Stimulated activated CD8-positive, alpha-beta memory T cell treated with anti-CD3 and anti-CD28 coated beads, Interleukin-15, amount 100 ng/mL, for 4 hours (primary cell): ENCODE results near the gene CHMP4B.

Experiments used
- DNase-seq, 2 donors: peaks; one replicate each; pipeline ENCODE4 v3.0.0-alpha.2; 2020; ENCODE audit warnings: low read depth in 2 of 2

CHMP4B gene

DNA sequence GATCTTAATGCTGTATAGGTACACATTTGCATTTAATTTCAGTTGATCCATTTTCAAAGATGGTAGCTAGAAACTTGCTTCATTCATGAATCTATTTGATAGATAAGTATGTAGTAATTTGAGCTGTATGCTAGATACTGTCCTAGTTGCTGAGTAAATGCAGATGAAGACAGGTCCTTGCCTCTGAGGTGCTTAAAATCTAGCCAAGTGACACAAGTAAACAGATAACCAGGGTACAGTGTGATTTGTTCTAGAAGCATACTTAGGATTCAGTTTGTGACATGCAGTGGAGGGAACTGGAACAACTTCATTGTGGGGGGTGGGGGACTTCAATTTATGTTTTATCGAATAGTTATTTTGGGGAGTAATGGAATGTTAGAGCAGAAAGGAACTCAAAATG lies 9.2 kb downstream of the CHMP4B start:
- no peak for DNase-seq

DNA sequence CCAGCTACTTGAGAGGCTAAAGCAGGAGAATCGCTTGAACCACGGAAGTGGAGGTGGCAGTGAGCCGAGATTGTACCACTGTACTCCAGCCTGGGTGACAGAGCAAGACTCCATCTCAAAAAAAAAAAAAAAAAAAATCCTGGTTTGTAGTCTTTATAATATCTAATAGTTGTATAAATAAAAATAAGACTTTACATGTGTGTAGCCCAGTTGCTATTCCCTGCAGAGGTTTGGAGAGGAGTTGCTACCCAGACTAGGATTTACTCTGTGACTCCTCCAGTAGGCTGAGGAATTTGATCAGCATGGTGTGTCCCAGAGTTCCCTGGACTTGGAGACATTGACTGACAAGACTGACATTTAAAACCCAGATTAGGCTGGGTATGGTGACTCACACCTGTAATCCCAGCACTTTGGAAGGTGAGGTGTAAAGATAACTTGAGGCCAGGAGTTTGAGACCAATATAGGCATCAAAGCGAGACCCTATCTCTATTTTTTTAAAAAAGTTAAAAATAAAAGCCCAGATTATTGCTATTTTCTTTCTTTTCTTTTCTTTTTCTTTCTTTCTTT lies 10.2 kb downstream of the CHMP4B start:
- DNase-seq, result no peak

DNA sequence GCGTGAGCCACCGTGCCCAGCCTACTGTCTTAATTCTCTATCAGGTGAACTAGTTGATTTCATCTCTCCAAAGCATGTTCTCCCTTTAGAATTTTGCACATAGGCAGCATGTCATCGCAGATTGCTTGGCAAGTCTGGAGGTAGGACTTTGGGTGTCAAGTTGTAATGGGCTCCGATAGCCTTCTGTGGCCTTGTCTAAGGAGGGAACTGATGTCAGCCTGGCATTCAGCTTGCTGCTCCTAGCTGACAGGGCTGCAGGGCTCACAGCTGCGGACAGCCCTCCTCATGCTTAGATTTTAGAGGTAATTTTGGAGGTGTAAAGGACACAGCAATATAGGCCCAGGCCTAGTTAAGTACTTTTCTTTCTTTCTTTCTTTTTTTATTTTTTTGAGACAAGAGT lies 11.3 kb downstream of the CHMP4B start:
- no peak for DNase-seq

DNA sequence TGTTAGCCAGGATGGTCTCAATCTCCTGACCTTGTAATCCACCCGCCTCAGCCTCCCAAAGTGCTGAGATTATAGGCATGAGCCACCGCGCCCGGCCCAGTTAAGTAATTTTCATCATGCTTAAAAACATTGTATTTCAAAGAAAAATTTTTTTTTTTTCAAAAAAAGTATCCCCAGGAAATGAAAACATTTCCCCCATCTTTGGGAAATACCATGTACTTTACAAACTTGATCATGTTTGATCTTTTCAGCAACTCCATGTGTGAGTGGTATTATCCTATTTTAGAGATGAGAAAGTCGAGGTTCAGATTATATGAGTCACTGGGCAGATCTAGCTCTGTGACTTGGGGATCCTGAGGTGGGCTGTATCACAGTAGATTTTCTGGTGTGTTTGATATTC lies 11.8 kb downstream of the CHMP4B start:
- no peak for DNase-seq

- no peak for DNase-seq
Measured at GRCh38 chr20:33824852-33825251, 13.7 kb downstream of the CHMP4B start.

GRCh38 chr20:33825340-33826269 lies 14.5 kb downstream of the CHMP4B start:
- no peak for DNase-seq

- no peak for DNase-seq
Measured at GRCh38 chr20:33826270-33826897, 15.2 kb downstream of the CHMP4B start.

- DNase-seq, result no peak
Measured at GRCh38 chr20:33827109-33827508, 16.0 kb downstream of the CHMP4B start.

DNA sequence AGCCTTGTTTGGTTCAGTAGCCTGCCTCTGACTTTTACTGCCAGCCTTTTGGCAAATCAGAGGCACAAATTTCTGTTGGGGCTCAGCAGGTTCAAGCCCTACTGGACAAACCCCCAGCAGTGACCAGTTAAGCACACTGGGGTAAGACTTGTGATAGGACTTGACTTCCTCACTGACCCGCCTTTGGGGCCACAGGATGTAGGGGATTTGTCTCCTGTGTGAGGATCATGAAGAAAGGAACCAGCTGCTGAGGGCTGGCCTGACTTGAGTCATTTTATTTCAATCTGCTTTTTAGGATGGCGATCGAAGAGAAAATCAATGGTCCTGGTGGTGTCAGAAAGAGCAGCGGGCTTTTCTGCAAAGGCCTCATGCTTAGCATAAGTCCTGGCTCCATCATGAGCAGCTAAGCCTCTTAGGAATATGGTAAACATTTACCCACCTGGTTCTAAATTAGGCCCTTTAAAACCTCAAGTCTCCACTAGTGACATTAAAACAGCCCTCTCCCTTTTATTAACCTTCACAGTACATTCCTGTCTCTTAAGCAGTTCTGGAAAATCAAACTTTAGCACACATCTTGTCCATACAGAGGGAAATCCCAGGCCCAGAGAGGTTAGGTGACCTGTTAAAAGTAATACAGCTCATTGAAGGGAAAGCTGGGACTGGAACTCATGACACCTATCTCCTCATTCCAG lies 16.6 kb downstream of the CHMP4B start:
- no peak for DNase-seq

DNA sequence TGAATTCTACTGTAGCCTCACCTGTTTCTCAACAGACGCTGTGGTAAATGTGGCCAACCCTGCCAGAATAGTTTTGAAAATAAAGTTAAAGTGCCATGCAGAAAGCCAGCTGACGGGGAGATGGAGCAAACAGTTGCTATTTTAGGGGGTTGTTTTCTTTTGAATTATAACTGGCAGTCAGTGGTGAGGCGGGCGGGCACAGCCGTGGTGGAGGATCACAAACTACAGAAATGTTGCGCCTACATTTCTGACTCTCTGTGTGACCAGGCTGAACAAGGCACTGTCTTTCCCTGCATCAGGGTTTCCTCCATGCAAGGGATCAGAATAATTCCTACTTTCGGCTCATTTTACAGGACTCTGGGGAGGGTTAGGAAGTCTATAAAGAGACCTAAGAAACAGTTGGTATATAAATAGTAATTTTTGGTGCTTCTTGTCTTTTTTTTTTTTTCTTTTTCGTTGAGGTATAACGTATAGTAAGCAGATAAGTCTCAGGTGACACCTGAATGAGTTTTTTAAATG lies 17.2 kb downstream of the CHMP4B start:
- DNase-seq, result no peak

- no peak for DNase-seq
Measured at GRCh38 chr20:33828967-33829560, 17.9 kb downstream of the CHMP4B start.

- no peak for DNase-seq
Measured at GRCh38 chr20:33829636-33830035, 18.5 kb downstream of the CHMP4B start.

DNA sequence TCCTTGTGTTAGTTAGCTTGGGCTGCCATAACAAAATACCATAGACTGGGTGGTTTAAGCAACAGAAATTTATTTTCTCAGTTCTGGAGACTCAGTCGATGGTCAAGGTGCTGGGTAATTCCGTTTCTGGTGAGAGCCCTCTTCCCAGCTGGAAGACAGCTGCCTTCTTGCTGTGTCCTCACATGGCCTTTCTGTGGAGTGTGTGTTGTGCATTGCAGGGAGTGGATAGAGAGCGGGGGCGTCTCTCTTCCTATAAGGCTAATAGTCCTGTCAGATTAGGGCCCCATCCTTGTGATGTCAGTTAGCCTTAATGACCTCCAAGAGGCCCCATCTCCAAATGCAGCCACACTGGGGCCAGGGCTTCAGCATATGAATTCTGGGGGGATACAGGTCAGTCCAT lies 19.2 kb downstream of the CHMP4B start:
- no peak for DNase-seq

DNA sequence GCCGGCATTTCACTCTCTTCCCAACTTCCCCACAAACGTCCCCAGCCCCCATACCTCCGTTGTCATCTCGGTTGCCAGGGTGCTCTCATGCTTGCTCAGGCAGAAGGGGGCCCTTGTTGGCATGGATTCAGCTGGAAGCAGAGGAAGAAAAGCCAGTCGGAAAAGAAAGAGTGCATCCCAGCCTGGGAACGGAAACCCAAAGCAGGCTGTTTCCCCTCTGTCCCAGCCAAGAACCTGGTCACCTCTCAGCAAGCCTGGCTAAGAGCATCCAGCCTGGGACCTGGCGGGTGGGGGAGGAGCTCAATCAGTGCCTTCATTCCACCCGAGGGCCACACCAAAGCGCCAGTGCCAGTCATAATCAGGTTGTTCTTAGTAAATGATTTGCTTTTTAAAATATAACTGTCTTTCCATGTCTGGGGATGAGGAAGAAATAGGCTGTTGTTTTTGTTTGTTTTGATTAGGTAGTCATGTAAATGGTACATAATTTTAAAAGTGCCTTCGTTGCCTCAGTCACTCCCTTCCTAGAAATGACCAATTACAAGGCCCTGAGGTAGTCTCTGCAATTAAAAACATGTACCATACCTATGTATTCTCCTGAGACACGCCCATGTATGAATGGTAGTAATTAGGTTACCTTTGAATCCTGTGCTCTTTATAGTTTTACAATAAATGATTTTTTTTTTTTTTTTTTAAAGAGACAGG lies 21.1 kb downstream of the CHMP4B start:
- no peak for DNase-seq

DNA sequence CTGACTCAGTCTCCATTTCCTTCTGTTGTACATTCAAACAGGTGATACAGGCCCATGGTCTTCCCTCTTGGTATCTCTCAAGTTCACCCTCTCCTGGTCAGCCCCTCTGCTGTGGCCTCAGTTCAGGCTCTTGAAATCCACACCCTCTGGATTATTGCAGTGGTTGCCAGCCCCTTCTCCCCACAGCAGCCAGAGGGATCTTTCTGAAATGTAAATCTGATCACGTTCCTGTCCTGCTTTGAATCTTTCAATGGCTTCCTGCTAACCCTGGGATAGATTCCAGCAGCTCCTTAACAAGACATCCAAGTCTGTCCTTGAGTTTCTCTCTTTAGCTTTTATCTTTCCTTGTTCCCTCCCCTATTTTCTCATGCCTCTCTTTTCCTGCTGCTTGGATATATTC lies 22.2 kb downstream of the CHMP4B start:
- no peak for DNase-seq

GRCh38 chr20:33835615-33836172 lies 24.5 kb downstream of the CHMP4B start:
- DNase-seq, result no peak

- DNase-seq, result no peak
Measured at GRCh38 chr20:33836277-33836676, 25.1 kb downstream of the CHMP4B start.

DNA sequence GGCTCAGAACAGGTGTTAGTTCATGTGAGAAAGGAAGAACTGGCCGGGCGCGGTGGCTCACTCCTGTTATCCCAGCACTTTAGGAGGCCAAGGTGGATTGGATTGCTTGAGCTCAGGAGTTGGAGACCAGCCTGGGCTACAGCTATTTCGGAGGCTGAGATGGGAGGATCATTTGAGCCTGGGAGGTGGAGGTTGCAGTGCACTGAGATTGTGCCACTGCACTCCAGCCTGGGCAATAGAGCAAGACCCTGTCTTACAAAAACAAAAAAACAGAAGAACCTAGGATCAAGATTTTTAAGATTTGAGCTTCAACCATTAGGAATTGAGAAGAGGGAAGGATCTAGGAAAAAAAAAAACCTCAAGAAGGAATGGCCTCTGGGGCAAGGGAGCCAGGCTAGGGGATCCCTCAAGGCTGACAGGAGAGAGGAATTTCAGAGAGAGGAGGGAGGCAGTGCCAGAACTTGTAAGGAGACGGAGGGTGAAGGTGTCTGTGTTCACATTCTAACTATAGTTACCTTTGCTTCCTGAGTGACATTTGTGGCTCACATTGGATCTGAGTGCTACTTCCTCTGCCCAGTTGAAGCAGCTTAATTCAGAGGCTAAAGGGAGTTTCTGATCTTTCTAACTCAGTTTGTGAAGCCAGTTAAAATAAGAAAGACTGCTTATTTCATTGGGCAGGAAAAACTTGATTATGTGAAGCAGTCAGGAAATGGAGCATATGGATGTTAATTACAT lies 26.1 kb downstream of the CHMP4B start:
- no peak for DNase-seq

GRCh38 chr20:33838035-33838864 lies 27.1 kb downstream of the CHMP4B start:
- DNase-seq, result no peak
